NCI-H187 (cell line): Measurements from ENCODE around the gene CYP4F2.
"Not testable (repeated sequence)": the region's sequence is repeated elsewhere in the genome, so short reads cannot be mapped to it uniquely, and the experiment has no call there.

Experiments
- DNase-seq, 2 experiments: peaks; one replicate each; lab custom pipeline; 2025; lab: John Stamatoyannopoulos, UW

CYP4F2 gene

DNA sequence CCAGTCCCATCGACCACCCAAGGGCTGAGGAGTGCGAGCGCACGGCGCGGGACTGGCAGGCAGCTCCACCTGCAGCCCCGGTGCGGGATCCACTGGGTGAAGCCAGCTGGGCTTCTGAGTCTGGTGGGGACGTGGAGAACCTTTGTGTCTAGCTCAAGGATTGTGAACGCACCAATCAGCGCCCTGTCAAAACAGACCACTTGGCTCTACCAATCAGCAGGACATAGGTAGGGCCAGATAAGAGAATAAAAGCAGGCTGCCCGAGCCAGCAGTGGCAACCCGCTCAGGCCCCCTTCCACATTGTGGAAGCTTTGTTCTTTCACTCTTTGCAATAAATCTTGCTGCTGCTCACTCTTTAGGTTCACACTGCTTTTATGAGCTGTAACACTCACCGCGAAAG, 2.2 kb upstream of the CYP4F2 start:
- DNase-seq, result not testable (repeated sequence)

DNA sequence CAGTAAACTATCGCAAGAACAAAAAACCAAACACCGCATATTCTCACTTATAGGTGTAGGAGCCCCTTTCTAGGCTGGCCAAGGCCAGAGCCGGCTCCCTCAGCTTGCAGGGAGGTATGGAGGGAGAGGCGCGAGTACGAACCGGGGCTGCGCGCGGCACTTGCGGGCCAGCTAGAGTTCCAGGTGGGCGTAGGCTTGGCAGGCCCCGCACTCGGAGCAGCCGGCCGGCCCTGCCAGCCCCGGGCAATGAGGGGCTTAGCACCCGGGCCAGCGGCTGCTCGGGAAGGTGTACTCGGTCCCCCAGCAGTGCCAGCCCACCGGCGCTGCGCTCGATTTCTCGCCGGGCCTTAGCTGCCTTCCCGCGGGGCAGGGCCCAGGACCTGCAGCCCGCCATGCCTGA, 1.7 kb upstream of the CYP4F2 start:
- DNase-seq, result not testable (repeated sequence)

DNA sequence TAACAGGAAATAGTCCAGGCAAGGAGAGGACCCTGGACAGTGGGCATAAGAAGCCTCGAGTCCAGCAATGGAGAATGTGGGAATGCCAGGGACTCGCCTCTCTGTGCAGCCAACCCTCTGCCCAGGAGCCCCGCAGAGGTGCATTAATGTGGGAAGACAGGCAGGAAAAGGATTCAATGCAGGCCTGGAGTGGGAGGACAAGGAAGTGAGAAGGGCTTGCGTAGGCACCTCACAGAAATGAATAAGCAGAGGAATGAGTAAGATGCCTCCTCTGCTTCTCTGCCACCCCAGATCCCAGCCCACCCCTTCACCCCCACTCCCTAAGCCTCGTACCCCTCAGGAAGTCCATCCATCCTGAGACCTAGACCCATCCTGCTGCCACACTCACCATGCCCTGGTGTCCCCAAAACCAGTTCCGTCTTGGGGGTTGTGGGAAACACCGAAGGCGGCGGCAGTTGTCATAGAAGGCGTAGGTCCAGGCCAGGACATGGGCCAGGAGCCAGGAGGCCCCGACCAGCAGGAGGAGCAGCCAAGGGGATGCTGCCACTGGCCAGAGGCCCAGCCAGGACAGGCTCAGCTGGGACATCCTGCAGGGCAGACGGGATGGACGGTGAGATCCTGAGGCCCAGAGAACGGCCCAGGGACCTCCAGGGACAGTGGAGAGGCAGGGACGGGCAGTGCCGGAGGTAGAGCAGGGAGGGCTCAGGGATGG, 692 bp downstream of the CYP4F2 start:
- no peak for DNase-seq

DNA sequence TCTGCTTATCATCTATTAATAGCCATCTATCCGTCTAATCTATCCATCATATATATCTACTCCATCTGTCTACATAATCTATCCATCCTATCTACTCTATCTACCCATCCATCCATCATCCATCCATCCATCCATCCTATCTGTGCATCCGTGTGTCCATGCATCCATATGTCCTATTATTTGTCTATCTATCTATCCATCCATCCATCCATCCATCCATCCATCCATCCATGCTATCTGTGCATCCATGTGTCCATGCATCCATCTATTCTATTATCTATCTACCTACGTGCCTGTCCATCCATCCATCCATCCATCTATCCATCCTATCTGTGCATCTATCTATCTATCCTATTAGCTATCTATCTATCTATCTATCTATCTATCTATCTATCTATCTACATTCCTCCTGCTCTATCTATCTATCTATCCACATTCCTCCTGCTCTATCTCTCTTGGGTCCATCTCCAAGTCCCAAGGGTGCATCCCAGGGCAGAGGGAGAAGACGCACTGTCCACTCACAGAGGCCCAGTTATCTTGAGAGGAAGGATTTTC, 1.9 kb downstream of the CYP4F2 start:
- DNase-seq, result no peak

DNA sequence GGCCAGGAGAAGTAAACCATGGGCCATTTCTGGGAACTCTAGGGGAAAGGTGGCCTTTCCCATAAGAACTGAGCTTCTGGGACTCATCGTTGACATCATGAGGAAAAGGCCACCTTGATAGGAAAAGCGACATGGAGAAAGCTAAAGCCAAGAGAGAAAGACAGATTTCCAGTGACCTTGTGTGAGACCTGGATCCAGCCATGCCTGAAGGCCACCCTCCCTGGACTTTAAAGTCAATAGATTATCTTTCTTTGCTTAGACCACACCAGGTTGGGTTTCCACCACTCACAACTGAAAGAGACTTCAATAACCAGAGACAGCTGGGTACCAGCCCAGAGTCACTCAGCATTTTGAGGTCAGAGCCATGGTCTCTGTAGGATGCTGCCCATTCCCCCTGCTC, 3.5 kb downstream of the CYP4F2 start:
- DNase-seq, result no peak

DNA sequence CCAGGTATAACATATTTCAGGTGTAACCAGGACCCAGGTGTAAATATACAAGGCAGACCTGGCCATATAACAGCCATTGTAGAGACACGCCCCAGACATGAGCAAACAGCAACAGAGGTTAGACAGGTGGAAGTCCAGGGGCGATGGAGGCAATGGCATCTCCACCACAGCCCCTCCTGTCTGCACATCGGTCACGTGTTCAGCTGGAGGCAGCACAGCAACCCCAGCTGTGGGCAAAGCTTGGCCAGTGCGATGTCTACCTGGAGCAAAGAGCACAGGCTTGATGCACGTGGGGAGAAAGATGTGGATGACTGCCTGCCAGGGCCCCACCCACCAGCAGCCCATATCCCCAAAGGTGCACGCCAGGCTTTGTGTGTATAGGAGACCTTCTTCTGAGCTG, 4.4 kb downstream of the CYP4F2 start:
- no peak for DNase-seq

DNA sequence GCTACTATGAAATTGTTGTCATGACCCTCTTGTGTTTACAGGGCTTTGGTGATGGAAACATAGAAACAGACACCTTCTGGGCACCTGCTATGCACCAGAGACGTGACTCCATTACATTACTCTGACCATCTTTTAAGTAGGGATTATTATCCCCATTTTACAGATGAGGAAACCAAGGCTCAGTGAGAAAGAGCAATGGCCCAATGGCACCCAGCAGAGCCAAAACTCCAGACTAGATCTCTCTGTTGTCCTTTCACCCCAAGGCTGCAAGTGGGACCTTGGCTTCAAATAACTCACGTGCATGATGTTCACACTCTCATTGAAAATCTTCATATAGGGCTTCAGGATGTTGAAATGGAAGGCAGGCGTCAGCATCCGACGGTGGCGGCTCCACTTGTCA, 5.9 kb downstream of the CYP4F2 start:
- no peak for DNase-seq

DNA sequence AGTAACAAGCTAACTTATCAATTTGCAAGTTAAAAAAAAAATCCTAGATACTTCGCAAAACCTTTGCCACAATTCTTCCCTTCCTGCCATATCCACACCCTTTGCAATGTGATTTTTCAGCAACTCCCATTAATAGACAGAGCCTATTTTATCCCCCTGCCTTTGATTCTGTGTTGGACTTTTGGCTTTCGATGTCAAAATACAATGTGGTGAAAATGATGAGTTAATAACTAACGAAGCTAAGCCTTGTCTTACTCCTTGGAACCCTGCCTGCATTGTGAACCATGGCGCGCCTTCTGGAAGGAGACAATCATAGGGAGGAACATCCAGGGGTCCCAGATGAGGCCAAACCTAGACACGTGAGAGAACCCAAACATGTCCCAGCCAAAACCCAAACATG, 6.4 kb downstream of the CYP4F2 start:
- DNase-seq, result no peak

DNA sequence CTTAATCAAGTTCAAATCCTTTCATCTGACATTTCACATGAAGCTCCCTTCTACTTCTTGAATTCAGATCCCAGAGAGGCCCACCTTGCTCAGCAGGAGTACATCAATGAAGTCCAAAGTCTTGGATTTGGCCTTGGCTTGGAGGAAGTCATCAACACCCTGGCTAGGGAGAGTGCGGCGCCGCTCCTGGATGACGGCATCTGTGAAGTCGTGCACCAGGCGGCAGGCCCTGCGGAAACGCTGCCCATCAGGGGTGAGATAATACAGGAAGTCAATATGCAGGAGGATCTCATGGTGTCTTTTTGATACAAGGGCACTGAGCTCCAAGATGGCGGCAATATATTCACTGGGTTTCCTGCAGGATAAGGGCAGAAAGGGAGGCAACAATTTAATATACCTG, 8.5 kb downstream of the CYP4F2 start:
- not testable (repeated sequence) for DNase-seq

DNA sequence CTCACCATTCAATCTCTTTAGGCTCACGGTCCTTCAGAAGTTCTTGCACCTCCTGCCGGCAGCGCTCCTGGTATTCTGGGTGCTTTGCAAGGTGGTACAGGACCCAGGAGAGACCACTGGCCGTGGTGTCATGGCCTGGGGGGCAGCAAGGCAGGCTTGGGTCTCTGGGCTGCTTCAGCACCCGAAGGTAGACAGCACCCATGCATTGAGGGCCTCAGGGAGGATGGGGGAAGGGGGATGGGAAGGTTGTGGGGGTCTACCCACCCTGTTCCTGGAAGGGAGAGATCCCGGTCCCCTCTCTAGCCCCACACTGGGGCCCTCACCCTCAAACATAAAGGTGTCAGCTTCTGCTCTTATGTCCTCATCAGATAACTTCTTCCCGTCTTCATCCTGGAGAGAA, 12.0 kb downstream of the CYP4F2 start:
- DNase-seq, result no peak

DNA sequence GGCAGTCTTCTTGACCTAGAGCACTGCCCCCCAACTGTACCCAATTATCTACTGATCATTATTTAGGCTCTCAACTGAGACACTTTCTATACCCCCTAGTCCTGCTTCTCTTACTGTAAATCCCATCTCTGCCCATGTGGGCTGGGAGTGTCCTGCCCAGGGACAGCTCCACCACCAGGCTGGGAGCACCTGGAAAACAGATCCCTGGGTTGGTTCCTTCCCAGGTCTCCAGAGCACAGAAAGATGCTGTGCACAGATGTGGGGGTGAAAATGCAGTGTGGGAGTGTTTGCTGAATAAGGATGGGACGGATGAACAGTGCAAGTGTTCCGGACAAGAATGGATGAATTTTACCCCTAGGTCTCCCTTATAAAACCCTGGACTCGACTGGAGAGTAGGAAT, 12.7 kb downstream of the CYP4F2 start:
- DNase-seq, result no peak

DNA sequence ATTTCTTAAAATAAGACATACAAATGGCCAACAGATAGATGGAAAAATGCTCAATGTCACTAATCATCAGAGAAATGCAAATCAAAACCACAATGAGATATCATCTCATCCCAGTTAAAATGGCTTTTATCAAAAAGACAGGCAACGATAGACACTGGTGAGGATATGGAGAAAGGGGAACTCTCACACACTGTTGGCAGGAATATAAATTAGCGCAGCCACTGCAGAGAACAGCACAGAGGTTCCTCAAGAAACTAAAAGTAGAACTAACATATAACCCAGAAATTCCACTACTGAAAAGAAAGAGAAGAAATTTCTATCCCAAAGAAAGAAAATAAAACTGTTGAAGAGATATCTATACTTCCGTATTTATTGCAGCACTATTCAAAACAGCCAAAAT, 14.5 kb downstream of the CYP4F2 start:
- DNase-seq, result not testable (repeated sequence)

DNA sequence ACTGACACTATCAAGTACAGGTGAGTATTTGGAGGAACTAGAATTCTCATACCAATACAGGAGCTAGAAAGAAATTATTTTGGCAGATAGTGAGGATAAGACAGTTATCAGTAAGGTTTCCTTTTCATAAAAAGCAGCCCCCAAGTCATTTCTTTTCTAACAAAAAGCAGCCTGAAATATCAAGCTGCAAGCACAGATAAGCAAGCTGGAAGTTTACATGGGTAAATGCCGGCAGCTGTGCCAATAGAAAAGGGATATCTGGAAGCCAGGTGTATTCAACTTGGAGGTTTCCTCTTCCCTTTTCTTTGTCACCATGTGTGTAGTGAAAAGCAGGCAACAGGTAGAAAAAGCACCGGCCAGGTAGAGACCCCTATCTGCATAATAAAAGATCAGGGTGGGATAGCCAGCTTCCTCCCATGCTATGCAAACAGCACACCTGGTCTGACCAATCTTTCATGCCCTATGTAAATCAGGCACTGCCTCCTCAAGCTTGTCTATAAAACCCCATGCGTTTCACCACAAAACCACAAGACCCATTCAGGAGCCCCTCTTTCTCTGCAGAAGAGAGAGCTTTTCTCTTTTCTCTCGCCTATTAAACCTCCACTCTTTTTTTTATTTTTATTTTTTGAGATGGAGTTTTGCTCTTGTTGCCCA, 22.9 kb downstream of the CYP4F2 start:
- no peak for DNase-seq

DNA sequence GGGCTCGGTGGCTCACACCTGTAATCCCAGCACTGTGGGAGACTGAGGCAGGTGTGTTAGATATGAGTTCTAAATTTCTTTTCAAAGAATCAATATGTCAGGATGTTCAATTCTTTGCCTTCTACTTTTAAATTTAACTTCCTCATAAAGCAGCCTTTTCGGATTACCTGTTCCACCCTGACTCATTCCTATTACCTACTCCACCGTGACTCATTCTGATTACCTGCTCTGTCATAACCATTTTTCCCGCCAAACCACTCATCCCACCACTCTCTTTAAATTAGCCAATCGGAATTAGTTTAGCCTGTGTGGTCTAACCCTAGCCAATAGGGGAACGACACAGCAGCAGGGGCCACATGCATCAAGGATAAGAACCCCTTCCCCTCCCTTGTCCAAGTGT, 24.1 kb downstream of the CYP4F2 start:
- not testable (repeated sequence) for DNase-seq

DNA sequence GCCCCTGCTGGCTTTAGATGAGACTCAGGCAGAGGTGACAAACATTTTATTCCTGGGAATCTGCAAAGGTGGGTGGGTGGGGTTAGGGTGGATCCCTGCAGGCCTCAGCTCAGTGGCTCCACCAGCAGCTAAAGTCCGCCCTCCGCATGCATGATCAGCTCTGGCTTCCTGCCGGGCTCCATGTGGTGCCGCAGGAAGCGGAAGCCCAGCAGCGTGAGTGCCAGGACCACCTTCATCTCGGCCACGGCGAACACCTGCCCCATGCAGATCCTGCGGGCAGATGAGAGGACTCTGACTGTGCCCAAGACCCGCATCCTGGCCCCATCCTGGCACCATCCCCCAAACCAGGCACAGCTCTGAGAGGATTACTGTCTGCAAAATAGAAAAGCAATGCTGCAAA, 26.3 kb downstream of the CYP4F2 start:
- DNase-seq, result no peak

DNA sequence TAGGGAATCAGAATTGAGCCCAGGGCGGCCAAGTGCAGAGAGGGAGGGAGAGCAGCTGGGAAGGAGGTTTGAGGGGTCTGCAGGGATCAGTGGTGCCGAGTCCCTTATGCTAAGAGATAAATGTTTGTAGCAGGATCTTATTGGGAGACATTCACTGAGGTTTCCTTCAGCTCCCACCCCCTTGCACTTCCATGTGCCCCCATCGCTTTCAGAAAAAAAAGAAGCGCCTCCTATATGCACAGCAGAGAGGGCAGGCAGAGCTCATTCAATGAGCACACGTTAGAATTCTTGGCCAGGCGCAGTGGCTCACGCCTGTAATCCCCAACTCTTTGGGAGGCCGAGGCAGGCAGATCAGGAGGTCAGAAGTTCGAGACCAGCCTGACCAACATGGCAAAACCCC, 28.0 kb downstream of the CYP4F2 start:
- no peak for DNase-seq

DNA sequence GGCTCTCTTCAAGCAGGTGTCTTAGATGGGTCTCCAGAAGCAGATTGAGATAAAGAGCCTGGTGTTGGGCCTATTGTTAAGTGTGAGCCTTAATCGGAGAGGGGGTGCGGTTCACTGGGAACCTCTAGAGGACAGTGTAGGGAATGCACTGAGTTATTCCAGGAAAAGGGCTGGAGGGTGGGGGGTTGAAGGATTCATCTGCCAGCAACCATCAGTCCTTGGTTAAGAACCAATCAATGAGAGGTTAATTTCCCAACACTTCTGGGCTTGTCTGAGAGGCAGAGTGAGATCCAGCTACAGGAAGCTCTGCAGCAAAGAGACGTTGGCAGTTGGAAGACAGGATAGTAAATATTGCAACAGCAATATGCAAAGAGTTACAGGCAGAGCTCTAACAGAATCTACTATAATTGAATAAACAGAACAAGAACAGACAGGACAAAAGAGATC, 28.7 kb downstream of the CYP4F2 start:
- DNase-seq, result no peak

DNA sequence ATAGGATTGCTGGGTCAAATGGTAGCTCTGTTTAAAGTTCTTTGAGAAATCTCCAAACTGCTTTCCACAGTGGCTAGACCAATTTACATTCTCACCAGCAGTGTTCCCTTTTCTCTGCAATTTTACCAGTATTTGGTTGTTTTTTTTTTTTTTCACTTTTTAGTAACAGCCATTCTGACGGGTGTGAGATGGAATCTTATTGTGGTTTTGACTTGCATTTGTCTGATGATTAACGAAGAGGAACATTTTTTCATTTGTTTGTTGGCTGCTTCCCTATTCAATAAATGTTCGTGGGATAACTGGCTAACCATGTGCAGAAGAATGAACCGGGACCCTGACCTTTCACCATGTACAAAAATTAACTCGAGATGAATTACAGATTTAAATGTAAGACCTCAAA, 31.2 kb downstream of the CYP4F2 start:
- DNase-seq, result no peak

DNA sequence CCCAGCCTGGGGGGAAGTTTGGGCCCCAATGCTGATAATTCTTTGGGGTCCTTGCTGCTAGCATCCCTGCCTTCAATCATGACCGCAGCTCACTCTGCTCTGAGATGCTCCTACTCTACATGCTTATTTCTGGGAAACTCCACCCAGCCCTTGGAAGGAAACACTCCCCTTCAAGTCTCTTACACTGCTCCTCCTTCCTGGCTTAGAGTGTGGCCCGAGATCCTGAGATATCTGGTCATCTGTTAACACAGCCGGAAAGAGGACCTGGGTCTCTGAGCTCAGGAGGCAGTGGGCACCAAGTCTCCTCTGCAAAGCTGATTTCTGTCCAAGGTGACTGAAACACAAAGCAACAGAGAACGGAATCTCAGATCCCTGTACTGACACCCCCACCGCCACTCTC, 33.0 kb downstream of the CYP4F2 start:
- no peak for DNase-seq

DNA sequence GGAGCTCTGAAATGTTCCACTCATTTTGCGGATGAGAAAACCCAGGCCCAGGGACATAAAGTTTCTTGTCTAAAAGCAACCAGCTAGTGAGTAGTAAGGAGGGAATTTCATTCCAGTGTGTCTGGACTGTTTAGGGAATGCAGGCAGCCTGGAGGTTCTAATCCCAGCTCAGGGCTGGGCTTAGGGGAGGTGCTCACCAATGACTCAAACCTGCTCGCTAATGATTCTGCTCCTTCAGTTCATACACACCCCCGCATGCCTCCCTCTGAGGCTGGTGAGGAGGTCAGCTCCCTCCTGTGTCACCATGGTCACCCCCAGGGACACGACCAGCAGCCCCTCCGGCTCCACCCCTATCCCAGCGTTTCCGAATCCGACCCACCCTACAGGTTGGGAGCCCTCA, 34.6 kb downstream of the CYP4F2 start:
- no peak for DNase-seq

DNA sequence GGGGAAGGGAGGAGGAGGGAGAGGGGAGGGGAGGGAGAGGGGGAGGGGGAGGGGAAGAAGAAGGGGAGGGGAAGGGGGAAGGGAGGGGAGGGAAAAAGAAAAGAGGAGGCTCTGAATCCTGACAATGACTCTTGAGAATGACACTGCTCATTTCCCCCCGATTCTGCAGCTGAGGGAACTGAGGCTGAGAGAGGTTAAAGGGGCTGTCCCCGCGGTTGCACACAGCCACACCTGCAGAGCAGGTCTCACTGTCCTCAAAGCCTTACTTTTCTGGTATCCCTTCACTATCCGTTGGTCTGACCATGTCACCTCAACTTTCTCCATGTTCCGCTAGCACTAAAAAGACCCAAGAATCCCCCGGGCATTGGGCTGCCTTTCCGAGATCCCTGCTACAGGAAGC, 35.4 kb downstream of the CYP4F2 start:
- DNase-seq, result no peak

DNA sequence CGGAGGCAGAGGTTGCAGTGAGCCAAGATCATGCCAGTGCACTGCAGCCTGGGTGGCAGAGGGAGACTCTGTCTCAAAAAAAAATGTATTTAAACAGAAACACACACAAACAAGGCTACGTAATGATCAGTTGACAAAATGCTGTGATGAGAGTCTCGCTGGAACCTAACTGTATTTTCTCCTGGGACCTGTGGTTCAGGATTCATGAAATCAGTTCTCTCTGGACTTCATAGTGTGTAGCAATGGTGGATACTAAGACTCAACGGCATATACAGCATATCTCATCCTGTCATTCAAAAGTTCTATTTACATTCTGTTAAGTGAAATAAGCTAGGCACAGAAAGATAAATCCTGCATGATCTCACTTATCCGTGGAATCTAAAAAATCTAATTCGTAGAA, 37.4 kb downstream of the CYP4F2 start:
- no peak for DNase-seq

DNA sequence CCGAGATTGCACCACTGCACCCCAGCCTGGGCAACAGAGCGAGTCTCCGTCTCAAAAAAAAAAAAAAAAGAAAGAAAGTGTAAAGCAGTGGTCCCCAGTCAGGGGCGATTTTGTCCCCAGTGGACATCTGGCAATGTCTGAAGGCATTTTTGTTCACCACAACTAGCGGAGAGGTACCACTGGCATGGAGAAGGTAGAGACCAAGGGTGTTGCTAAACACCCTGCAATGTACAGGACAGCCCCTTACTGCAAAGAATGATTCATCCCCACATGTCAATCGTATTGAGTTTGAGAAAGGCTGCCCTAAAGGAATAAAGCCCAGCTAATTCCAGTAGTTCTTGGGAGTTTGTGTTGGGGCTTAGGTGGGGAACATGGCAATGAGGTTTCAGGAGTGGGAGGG, 38.7 kb downstream of the CYP4F2 start:
- DNase-seq, result no peak

DNA sequence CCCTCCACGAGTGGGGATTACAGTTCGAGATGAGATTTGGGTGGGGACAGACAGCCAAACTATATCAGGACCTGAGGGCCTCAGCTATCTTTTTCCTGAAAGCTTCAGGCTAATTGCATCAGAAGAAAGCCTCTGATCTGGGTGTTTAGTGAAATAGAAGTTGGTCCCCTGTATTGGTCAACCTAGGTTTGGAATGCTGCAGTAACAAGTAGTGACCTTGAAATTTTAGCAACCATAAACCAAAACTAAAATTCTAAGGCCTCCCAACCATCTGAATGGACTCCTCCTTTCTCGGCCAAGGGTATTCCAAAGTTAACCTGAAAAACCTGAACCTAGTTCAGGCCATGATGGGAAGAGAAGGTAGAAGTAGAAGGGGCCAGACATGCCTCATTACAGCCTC, 47.5 kb downstream of the CYP4F2 start:
- DNase-seq, result no peak
